ENCODE results near the gene SMYD5.

GRCh38 chr2:73268366-73268829 lies 54.4 kb downstream of the SMYD5 start:
- TF ChIP-seq CTCF (IDR thresholded peaks at IDR 0.05) (no peak), POLR2A (IDR thresholded peaks at IDR 0.05) (no peak)
